Renal pelvis (tissue), 4 donors: ENCODE data around the gene LTBP3. TPM values are rescaled to one million over a fixed set of nuclear protein-coding genes. Genes with fewer than 3 reads are reported as not detected.
A peak's percentile ranks its signal among the peaks of the same experiment; 100 is the strongest.
"Not testable (repeated sequence)": the region's sequence is repeated elsewhere in the genome, so short reads cannot be mapped to it uniquely, and the experiment has no call there.

Source experiments
- DNase-seq: peaks from one replicate; pipeline ENCODE4 v3.0.0-alpha.2; 2013
- polyA plus RNA-seq, 3 donors: library from polyadenylated mRNA; unstranded; fragments of 120-200 nt; gene quantifications; one replicate each; pipeline ENCODE4 v1.2.1, GENCODE V29; 2013; ENCODE audit not compliant: insufficient read length in 3 of 3

The LTBP3 gene
- polyA plus RNA-seq, 3 donors: 132 to 148 (median 146) TPM

- no peak for DNase-seq
These were observed 19.0 kb downstream of the LTBP3 start for GRCh38 chr11:65538915-65539743.

GRCh38 chr11:65538232-65538914 is 19.8 kb downstream of the LTBP3 start:
- DNase-seq: no peak

DNA sequence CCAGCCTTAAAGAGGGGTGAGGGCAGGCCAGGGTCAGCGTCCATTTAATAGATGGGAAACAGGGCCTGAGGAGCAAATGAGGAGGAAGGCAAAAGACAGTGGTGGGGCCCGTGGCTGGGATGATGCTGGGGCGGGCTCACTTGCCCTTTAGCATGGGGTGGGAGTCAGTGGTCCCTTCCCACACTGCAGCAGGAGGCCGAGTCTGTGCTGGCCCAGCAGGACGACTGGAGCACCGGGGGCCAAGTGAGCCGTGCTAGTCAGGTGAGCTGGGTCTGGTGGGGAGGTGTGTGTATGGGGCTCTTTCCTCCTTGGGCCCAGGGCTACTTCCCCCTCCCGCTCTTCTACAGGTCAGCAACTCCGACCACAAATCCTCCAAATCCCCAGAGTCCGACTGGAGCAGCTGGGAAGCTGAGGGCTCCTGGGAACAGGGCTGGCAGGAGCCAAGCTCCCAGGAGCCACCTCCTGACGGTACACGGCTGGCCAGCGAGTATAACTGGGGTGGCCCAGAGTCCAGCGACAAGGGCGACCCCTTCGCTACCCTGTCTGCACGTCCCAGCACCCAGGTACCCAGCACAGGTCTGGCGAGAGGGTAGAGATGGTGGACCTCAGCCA is 20.4 kb downstream of the LTBP3 start:
- no peak for DNase-seq

DNA sequence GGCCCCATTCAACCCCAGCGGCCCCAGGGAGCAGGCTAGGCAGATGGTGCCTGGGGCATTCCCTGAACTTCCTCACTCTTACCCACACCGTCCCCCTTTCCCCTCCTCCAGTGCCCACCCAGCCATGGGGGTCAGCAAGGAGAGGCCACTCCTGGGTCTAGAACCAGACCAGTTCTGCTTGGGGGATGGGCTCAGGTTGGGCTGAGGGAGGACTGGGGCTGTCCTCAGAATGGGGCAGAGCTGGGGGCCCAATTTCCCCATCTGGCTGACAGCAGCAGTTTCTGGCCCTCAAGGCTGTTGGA is 20.9 kb downstream of the LTBP3 start:
- no peak for DNase-seq

- no peak for DNase-seq
These were observed 21.5 kb downstream of the LTBP3 start for GRCh38 chr11:65536412-65537295.

DNA sequence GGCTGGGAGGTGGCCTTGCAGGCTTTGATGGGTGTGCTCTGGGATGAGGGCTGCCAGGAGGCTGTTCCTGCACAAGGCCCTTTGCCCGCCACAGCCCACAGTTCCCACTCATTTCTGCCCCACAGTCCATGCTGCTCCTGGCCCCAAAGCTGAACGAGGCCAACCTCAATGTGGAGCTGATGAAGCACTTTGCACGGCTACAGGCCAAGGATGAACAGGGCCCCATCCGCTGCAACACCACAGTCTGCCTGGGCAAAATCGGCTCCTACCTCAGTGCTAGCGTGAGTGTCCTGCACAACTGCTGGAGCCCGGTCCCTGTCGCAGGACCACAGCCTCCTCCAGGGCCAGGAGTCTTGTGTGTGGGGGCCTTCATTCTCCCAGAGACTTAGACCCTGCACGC is 23.1 kb downstream of the LTBP3 start:
- no peak for DNase-seq

DNA sequence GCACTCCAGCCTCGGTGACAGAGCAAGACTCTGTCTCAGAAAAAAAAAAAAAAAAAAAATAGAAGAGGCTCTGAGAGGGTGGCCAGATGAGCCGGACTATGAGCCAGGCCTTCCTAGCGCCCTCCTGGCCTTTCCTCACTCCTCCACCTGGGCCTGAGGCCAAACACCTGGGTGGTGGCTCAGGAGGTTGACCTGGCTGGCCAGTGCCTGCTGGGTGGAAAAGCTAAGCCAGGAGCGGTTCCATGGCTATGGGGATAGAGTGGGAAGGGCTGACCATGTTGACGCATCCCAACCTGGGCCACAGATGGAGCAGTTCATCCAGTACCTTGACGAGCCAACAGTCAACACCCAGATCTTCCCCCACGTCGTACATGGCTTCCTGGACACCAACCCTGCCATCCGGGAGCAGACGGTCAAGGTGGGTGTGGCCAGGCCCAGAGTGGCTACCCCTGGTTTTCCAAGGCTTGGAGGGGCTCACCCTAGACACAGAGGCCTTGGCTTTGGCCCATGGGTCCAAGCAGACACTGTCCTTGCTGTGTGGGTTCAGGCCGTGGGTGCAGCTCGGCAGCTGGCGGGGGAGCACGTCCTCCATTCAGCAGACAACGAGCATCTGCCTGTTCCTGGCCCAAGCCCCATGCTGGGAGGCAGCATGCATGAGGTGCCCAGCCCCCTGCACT is 25.6 kb downstream of the LTBP3 start:
- no peak for DNase-seq

GRCh38 chr11:65530157-65530496 is 28.0 kb downstream of the LTBP3 start:
- DNase-seq: no peak

GRCh38 chr11:65529475-65530156 is 28.5 kb downstream of the LTBP3 start:
- no peak for DNase-seq

DNA sequence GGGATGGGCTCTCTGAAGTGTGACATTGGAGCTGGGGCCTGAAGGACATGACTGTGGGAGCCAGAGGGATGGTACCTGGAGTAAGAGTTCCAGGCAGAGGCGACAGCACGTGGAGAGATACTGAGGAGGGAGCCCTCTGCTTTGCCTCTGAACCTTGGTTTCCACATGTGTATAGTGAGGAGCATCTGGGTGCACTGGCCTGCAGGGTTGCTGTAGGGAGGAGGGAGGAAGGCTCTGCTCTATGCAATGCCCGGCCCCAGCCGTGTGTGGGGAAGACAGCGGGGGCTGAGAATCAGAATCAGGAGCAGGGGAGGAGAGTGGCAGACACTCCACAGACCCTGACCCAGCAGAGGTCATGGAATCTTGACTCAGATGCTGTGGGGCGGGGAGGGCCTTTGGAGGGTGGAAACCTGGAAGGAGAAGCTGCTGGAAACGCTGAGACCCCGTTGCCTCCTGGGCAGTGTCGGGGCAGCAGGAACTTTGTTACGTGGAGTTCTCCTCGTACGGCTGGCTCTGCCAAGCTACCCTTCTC is 29.3 kb downstream of the LTBP3 start:
- DNase-seq: no peak

GRCh38 chr11:65526744-65527143 is 31.4 kb downstream of the LTBP3 start:
- no peak for DNase-seq

- DNase-seq: no peak
These were observed 32.3 kb downstream of the LTBP3 start for GRCh38 chr11:65525546-65526480.

- DNase-seq: peak; percentile 67
These were observed 33.2 kb downstream of the LTBP3 start, which contains the start of gene SCYL1 for GRCh38 chr11:65524741-65525545. Gene SCYL1, plus strand, starts transcription at chr11:65525083. Its CDS starts 71 bp downstream, at chr11:65525154.

DNA sequence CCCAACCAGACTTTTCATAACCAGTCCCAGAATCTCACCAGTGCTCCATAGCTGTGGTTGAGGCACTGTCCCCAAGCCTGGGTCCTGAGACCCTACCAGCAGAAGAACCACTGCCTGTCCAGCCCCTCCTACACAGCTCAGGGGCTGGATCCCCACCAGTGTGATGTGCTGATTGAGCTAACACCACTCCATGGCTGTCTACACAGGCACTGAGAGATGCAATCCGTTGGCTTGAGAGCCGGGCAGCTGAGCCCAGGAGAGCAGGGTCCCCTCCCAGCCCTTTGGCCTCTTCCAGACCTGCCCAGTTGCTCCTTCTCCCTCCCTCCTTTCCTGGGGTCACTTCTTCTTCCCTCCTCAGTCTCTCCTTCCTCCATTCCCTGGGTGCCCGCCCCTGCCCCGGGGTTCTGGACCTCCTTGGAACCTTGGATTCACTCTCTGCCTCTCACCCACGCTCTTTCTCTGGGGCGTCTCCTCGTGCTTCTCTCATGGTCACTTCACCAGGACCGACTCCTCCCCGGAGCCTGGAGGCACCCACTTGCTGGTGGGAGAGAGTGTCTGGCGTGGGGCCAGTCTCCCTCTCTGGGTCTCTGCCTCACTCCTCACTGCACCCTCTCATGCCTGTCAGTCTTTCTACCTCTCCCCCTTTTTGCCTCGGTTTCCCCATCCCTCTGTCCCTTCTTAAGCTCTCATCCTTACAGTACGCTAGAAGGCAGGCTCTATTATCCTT is 34.0 kb downstream of the LTBP3 start:
- DNase-seq: no peak

- not testable (repeated sequence) for DNase-seq
These were observed 34.6 kb downstream of the LTBP3 start for GRCh38 chr11:65523631-65523968.

DNA sequence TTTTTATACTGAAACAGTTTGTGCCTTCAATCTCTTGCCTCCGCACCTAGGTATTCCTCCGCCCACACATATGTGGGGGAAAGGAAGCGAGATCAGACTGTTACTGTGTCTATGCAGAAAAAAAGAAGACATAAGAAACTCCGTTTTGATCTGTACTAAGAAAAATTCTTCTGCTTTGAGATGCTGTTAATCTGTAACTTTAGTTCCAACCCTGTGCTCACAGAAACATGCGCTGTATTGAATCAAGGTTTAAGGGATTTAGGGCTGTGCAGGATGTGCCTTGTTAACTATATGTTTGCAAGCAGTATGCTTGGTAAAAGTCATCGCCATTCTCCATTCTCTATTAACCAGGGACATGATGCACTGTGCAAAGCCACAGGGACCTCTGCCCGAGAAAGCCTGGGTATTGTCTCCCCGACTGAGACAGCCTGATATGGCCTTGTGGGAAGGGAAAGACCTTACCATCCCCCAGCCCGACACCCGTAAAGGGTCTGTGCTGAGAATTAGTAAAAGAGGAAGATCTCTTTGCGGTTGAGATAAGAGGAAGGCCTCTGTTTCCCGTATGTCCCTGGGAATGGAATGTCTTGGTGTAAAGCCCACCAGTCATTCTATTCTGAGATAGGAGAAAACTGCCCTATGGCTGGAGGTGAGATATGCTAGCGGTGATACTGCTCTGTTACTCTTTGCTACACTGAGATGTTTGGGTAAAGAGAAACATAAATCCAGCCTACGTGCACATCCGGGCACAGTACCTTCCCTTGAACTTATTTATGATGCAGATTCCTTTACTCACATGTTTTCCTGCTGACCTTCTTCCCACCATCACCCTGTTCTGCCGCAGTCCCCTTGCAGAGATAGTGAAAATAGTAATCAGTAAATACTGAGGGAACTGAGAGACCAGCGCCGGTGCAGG is 35.2 kb downstream of the LTBP3 start:
- DNase-seq: not testable (repeated sequence)
